AG10803 (cell line): ENCODE data around the gene TRPM8.

ENCODE experiments used
- DNase-seq: peaks from one replicate; pipeline ENCODE4 v3.0.0; 2010; ENCODE audit warnings: low read depth
- H3K4me3 ChIP-seq: 2 replicates; pipeline ENCODE4 v1.5.1; 2011; ENCODE audit warnings: mild to moderate bottlenecking, low read length, control low read depth
- TF ChIP-seq, protein P1 (sequence below): conservative IDR thresholded peaks from 2 replicates; pipeline ENCODE4 v1.5.1; 2011; ENCODE audit warnings: mild to moderate bottlenecking, low read length, control low read depth, inconsistent platforms

The TRPM8 gene

DNA sequence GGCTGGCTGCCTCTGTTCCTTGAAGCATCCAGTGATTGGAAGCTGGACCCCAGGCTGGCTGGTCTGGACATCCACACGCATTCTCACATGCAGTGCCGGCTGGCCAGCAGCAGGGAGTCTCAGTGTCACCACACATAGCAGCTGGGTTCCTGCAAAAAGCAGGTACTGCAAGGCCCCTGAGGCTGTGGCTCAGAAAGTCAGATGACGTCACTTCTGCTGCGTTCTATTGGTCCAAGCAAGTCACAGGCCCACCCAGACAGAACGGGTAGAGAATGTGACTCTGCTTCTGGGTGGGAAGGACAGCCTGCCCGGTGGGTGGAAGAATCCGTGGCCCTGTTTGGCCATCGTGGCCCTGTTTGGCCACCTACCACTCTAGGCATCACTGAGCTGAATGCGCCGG is 82.0 kb downstream of the TRPM8 start:
- no peak for DNase-seq
- TF ChIP-seq, protein P1, sequence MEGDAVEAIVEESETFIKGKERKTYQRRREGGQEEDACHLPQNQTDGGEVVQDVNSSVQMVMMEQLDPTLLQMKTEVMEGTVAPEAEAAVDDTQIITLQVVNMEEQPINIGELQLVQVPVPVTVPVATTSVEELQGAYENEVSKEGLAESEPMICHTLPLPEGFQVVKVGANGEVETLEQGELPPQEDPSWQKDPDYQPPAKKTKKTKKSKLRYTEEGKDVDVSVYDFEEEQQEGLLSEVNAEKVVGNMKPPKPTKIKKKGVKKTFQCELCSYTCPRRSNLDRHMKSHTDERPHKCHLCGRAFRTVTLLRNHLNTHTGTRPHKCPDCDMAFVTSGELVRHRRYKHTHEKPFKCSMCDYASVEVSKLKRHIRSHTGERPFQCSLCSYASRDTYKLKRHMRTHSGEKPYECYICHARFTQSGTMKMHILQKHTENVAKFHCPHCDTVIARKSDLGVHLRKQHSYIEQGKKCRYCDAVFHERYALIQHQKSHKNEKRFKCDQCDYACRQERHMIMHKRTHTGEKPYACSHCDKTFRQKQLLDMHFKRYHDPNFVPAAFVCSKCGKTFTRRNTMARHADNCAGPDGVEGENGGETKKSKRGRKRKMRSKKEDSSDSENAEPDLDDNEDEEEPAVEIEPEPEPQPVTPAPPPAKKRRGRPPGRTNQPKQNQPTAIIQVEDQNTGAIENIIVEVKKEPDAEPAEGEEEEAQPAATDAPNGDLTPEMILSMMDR = no peak

DNA sequence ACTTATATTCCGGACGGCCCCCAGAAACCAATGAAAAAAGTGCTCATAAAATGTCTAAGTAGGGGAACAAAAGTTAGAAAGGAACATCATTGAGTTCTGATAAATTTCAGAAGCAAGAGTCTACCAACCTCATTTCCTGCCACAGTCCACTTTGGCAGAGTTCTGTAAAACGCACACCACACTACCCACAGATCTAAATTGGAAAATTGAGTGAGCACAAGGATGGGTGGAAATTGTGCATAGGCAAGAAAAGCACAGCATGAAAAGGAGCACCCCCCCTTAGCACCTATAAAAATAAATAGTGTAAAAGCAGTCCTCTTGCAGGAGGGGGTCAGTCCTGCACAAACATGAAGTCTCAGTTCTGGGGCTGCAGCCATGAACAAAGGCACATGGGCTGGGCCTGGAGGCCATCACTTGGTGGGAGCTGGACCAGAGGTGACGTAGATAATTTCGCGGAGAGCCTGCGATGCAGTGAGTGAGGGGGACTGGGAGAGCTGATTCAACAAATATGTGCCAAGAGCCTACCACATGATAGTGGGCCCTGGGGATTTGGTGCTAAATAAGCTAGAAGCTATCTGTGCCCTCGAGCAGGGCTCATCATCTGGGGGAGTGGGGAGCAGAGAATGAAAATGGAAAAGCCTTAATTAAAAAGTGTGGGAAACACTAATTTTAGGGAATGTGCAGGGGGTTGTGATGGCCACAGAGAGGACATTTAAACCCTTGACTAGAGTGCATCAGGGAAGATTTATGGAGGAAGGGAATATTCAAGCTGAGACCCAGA is 84.4 kb downstream of the TRPM8 start:
- TF ChIP-seq, protein P1 = no peak
- DNase-seq = no peak
- no peak overlapping the region for H3K4me3 ChIP-seq

More for the DNA sequence above, 82.0 kb downstream of the TRPM8 start:
- H3K4me3 ChIP-seq = no peak overlapping the region

DNA sequence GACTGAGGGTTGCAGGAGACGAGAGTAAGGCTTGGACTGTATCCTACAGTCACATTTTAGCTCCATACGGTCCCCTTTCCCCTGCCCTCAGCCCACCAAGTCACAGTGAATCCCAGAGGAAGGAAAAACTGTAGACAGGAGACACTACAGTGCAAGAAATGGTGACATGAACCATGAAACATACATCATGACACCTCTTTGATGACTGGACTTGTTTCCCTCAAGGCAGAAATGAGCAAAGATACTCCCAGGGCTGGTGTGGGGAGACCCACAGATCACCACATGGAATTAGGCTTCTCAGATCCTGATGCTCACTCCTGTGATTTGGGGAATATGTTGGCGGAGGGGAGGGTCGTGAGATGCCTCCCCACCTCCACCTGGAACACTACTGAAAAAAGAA is 85.1 kb downstream of the TRPM8 start:
- TF ChIP-seq, protein P1 = no peak
- no peak for DNase-seq

DNA sequence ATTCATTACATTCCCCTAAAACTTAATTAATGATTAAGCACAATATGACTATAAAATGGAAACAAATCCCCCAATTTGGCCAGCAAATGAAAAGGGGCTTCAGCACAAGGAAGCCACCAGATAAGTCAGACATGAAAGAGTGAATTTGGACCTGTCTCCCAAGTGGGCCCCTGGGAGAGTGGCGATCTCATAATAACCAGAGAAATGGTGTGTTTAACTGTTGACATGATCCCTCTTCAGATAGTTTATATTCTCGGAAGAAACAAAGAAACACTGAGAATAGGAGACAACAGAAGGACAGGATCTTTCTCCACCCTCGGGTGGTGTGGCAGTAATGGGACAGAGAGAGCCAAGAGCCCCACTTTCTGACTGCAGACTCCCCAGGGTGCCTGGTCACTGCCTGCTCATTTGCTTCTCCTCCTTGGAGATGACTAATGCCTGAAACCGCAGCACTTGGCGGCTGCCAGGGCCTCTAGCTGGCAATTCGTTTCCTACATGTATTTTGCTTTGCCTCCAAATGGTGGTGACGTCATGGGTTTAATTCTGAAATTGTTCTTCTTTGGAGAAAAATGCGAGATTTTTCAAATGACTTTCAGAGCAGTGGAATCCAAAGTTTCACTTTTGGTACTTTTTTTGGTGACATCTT is 86.9 kb downstream of the TRPM8 start:
- TF ChIP-seq, protein P1 = no peak
- peak; percentile 94 for DNase-seq
- H3K4me3 ChIP-seq = no peak overlapping the region

More for the DNA sequence above, 85.1 kb downstream of the TRPM8 start:
- no peak overlapping the region for H3K4me3 ChIP-seq

DNA sequence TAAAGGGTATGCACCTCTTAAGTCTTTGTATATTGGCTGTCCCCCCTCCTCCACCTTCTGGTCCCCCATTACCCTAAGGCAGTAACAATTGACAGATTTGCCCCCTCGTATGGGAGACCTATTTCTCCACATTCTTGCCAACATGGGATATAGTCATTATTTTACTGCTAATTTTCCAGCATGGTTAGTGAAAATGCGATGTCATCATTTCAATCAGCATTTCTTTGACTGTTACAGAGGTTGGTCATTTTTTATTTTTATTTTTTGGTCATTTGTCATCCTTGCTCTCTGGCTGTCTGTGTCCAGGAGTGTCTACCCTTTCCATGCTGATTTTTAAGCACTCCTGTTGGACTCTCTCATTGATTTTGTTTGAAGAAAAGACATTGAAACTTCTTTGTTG is 88.0 kb downstream of the TRPM8 start:
- no peak for DNase-seq
- TF ChIP-seq, protein P1 = no peak
- no peak overlapping the region for H3K4me3 ChIP-seq

DNA sequence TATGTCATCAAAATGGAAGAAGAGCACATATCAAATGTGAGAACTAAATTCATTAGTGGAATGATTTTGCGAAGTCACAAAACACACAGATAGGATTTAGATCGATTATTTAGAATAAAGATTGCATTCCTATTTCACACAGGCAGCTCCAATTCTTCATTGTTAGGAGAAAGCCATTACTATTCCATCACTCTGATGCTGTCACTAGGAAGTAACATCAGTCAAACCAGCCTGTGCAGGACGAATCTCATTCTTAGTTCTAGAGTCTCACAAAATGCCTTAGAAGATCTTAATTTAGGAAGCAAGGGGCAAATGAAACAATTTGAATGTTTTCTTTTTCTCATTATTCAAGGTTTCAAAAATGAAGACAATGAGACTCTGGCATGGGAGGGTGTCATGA is 89.3 kb downstream of the TRPM8 start:
- TF ChIP-seq, protein P1 = no peak
- no peak for DNase-seq
- H3K4me3 ChIP-seq = no peak overlapping the region

DNA sequence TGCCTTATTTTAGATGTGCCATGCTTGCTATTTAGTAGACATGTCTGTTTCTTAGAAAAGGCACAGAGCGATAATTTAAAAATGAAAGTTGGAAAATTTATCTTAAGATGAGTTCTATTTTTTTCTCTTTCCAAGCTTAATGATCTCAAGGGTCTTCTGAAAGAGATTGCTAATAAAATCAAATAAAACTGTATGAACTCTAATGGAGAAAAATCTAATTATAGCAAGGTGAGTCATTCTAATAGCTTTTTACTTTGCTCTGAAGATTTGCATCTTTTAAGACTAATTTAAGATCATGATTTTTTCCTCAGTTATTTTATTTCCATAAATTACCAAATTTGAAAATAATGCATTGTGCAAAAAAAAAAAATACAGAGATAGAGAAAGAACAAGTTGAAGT is 97.3 kb downstream of the TRPM8 start:
- TF ChIP-seq, protein P1 = no peak
- H3K4me3 ChIP-seq = no peak overlapping the region
- DNase-seq = no peak
